MG63 (cell line): ENCODE results near the gene NEK7. TPM values are rescaled to one million over a fixed set of nuclear protein-coding genes. Genes with fewer than 3 reads are reported as not detected.
A peak's percentile ranks its signal among the peaks of the same experiment; 100 is the strongest.

Source experiments
- DNase-seq: peaks from one replicate; pipeline ENCODE4 v3.0.0-alpha.2; 2020
- H3K27me3 ChIP-seq: fragments of 250-450 bp; sonication (Bioruptor Pico); 2 replicates; pipeline ENCODE4 v1.5.1; 2020; ENCODE audit warnings: mild to moderate bottlenecking, moderate library complexity
- H3K36me3 ChIP-seq: fragments of 250-450 bp; sonication (Bioruptor Pico); 2 replicates; pipeline ENCODE4 v1.5.1; 2020; ENCODE audit warnings: mild to moderate bottlenecking, moderate library complexity
- H3K4me3 ChIP-seq: fragments of 250-450 bp; sonication (Bioruptor Pico); 2 replicates; pipeline ENCODE4 v1.5.1; 2020; ENCODE audit warnings: mild to moderate bottlenecking, moderate library complexity
- H3K9me3 ChIP-seq: fragments of 250-450 bp; sonication (Bioruptor Pico); 2 replicates; pipeline ENCODE4 v1.5.1; 2020; ENCODE audit warnings: mild to moderate bottlenecking, moderate library complexity
- total RNA-seq: library from RNA; depleted of rRNA; stranded (reverse); fragments of >200 nt; shearing (Covaris generic); gene quantifications from 2 replicates; pipeline ENCODE4 v1.2.3, GENCODE V29; 2014; ENCODE audit warnings: low replicate concordance

The NEK7 gene
- total RNA-seq, 1 experiment from 2014 or later, result 242 TPM

GRCh38 chr1:198253668-198254067 lies 96.9 kb downstream of the NEK7 start:
- Histone ChIP-seq H3K36me3 (peaks cover 17% of the 10 kb centered on the region), H3K27me3 (no peaks in the 10 kb centered on the region), H3K4me3 (peak overlapping the region; percentile 14; the same call in 1 of the 2 replicates), H3K9me3 (peaks cover 5% of the 10 kb centered on the region)
- DNase-seq, result peak; percentile 89

- H3K4me3 ChIP-seq, result no peak overlapping the region
- peak; percentile 27 for DNase-seq
- no peaks in the 10 kb centered on the region for H3K27me3 ChIP-seq
- no peaks in the 10 kb centered on the region for H3K9me3 ChIP-seq
- peaks cover 12% of the 10 kb centered on the region for H3K36me3 ChIP-seq
These were observed 97.7 kb downstream of the NEK7 start for GRCh38 chr1:198254521-198254920.

GRCh38 chr1:198254948-198255347 lies 98.2 kb downstream of the NEK7 start:
- no peaks in the 10 kb centered on the region for H3K9me3 ChIP-seq
- DNase-seq, result no peak
- H3K36me3 ChIP-seq, result peaks cover 12% of the 10 kb centered on the region
- H3K27me3 ChIP-seq, result no peaks in the 10 kb centered on the region
- no peak overlapping the region for H3K4me3 ChIP-seq

- peaks cover 12% of the 10 kb centered on the region for H3K36me3 ChIP-seq
- no peaks in the 10 kb centered on the region for H3K27me3 ChIP-seq
- DNase-seq, result no peak
These were observed 99.0 kb downstream of the NEK7 start for GRCh38 chr1:198255784-198256183.

GRCh38 chr1:198258491-198258890 lies 101.7 kb downstream of the NEK7 start:
- H3K4me3 ChIP-seq, result no peak overlapping the region
- peaks cover 17% of the 10 kb centered on the region for H3K36me3 ChIP-seq

More at GRCh38 chr1:198255784-198256183, 99.0 kb downstream of the NEK7 start:
- Histone ChIP-seq H3K4me3 (no peak overlapping the region), H3K9me3 (no peaks in the 10 kb centered on the region)

GRCh38 chr1:198259333-198260074 lies 102.7 kb downstream of the NEK7 start:
- Histone ChIP-seq H3K4me3 (no peak overlapping the region), H3K36me3 (peaks cover 22% of the 10 kb centered on the region), H3K9me3 (no peaks in the 10 kb centered on the region), H3K27me3 (no peaks in the 10 kb centered on the region)
- no peak for DNase-seq

More at GRCh38 chr1:198258491-198258890, 101.7 kb downstream of the NEK7 start:
- no peak for DNase-seq
- Histone ChIP-seq H3K9me3 (no peaks in the 10 kb centered on the region), H3K27me3 (no peaks in the 10 kb centered on the region)

GRCh38 chr1:198261886-198262285 lies 105.1 kb downstream of the NEK7 start:
- no peaks in the 10 kb centered on the region for H3K27me3 ChIP-seq
- H3K9me3 ChIP-seq, result no peaks in the 10 kb centered on the region
- H3K36me3 ChIP-seq, result peaks cover 39% of the 10 kb centered on the region
- no peak overlapping the region for H3K4me3 ChIP-seq
- no peak for DNase-seq

GRCh38 chr1:198263186-198263585 lies 106.4 kb downstream of the NEK7 start:
- DNase-seq, result no peak
- Histone ChIP-seq H3K27me3 (no peaks in the 10 kb centered on the region), H3K36me3 (peaks cover 42% of the 10 kb centered on the region), H3K9me3 (no peaks in the 10 kb centered on the region), H3K4me3 (no peak overlapping the region)

- Histone ChIP-seq H3K9me3 (no peaks in the 10 kb centered on the region), H3K4me3 (no peak overlapping the region), H3K36me3 (peaks cover 49% of the 10 kb centered on the region), H3K27me3 (no peaks in the 10 kb centered on the region)
- DNase-seq, result no peak
These were observed 107.5 kb downstream of the NEK7 start for GRCh38 chr1:198264282-198264681.

GRCh38 chr1:198265073-198265661 lies 108.4 kb downstream of the NEK7 start:
- Histone ChIP-seq H3K36me3 (peaks cover 49% of the 10 kb centered on the region), H3K9me3 (no peaks in the 10 kb centered on the region), H3K27me3 (no peaks in the 10 kb centered on the region), H3K4me3 (no peak overlapping the region)
- no peak for DNase-seq

GRCh38 chr1:198267056-198267455 lies 110.3 kb downstream of the NEK7 start:
- Histone ChIP-seq H3K9me3 (no peaks in the 10 kb centered on the region), H3K36me3 (peaks cover 53% of the 10 kb centered on the region)

GRCh38 chr1:198267921-198268320 lies 111.1 kb downstream of the NEK7 start:
- no peak for DNase-seq
- Histone ChIP-seq H3K36me3 (peaks cover 48% of the 10 kb centered on the region), H3K27me3 (no peaks in the 10 kb centered on the region), H3K9me3 (no peaks in the 10 kb centered on the region), H3K4me3 (no peak overlapping the region)

More at GRCh38 chr1:198267056-198267455, 110.3 kb downstream of the NEK7 start:
- Histone ChIP-seq H3K27me3 (no peaks in the 10 kb centered on the region), H3K4me3 (no peak overlapping the region)
- DNase-seq, result no peak

- Histone ChIP-seq H3K4me3 (no peak overlapping the region), H3K9me3 (no peaks in the 10 kb centered on the region), H3K27me3 (no peaks in the 10 kb centered on the region), H3K36me3 (peaks cover 50% of the 10 kb centered on the region)
- DNase-seq, result no peak
These were observed 112.2 kb downstream of the NEK7 start for GRCh38 chr1:198268784-198269645.

GRCh38 chr1:198269646-198269940 lies 112.8 kb downstream of the NEK7 start:
- Histone ChIP-seq H3K27me3 (no peaks in the 10 kb centered on the region), H3K4me3 (no peak overlapping the region), H3K9me3 (no peaks in the 10 kb centered on the region), H3K36me3 (peaks cover 50% of the 10 kb centered on the region)
- DNase-seq, result no peak

- peaks cover 45% of the 10 kb centered on the region for H3K36me3 ChIP-seq
- no peaks in the 10 kb centered on the region for H3K9me3 ChIP-seq
- no peak overlapping the region for H3K4me3 ChIP-seq
- DNase-seq, result no peak
- H3K27me3 ChIP-seq, result no peaks in the 10 kb centered on the region
These were observed 113.6 kb downstream of the NEK7 start for GRCh38 chr1:198270273-198270828.

GRCh38 chr1:198271467-198271866 lies 114.7 kb downstream of the NEK7 start:
- DNase-seq, result no peak
- Histone ChIP-seq H3K9me3 (no peaks in the 10 kb centered on the region), H3K36me3 (peaks cover 37% of the 10 kb centered on the region), H3K27me3 (no peaks in the 10 kb centered on the region), H3K4me3 (no peak overlapping the region)

GRCh38 chr1:198272492-198272891 lies 115.7 kb downstream of the NEK7 start:
- H3K36me3 ChIP-seq, result peaks cover 27% of the 10 kb centered on the region
- DNase-seq, result no peak

More at GRCh38 chr1:198272492-198272891, 115.7 kb downstream of the NEK7 start:
- Histone ChIP-seq H3K4me3 (no peak overlapping the region), H3K27me3 (no peaks in the 10 kb centered on the region), H3K9me3 (no peaks in the 10 kb centered on the region)
